Measurements from ENCODE around the gene LRFN4. TPM values are rescaled to one million over a fixed set of nuclear protein-coding genes. Genes with fewer than 3 reads are reported as not detected.

Gene LRFN4
- total and polyA plus RNA-seq, 2 of the 13 experiments (the other 11 are each of a cell fraction or from before 2014, with no cell fraction given): 1.3 to 6.8 TPM

DNA sequence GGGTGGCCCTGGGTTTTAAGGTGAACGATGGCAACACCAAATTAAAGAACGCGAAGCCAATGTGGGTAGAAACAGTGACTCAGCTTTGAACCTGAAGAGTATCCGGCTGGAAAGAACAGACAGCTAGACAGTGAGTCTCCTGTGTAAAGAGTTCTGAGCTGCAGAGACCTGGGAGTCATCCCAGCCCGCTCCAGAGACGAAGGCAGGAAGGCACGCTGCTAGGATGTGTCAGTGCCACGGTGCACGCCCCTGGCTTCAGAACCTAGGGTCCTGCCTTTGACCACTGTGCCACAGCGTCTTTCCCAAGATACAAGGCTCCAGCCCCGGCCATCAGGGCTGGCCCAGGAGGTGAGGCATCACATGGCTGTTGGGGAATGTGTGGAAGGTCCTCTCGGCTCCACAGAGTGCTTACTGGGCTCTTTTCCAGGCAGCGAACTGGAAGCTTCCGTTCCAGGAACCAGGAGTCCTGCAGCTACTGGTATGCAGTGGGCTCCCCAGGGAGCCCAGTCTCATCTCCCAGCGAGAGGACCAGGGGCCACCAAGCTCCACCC is 29.9 kb downstream of the LRFN4 start:
- H3K4me1 ChIP-seq (ENCODE audit: insufficient read depth, low read length): peaks cover 51% of the 10 kb centered on the region
- ChIA-PET POLR2A (no interaction called here), CTCF (ENCODE audit: low intra/inter-chr PET ratio, low total read pairs) (no interaction called here)
- peaks cover 13% of the 10 kb centered on the region; the same call in 1 of the 2 replicates for H4K20me1 ChIP-seq (ENCODE audit: insufficient read depth, low read length)
- no peak overlapping the region for H3K9ac ChIP-seq (ENCODE audit: insufficient read depth, low read depth, low read length)
- no peak overlapping the region for H3K27ac ChIP-seq (ENCODE audit: extremely low read length, insufficient read depth, low read length)
- no peak overlapping the region for H3K4me3 ChIP-seq (replicated peaks in 1 of 3; ENCODE audit: insufficient read depth in 1 of 3, low read depth in 2 of 3, low read length in 3 of 3)
- H3K79me2 ChIP-seq (ENCODE audit: insufficient read depth, low read length): peaks cover 18% of the 10 kb centered on the region
- no peaks in the 10 kb centered on the region for H3K27me3 ChIP-seq (ENCODE audit: control insufficient read depth in 1 of 2, insufficient read depth in 2 of 2, low read length in 2 of 2)
- DNase-seq (ENCODE audit: low spot score) (no peak), ATAC-seq (no peak), FAIRE-seq (no peak)
- in situ Hi-C loops (cut with HindIII; ENCODE audit: extremely low pct_ligation_motif_present, low pct_unique_long_range_greater_than_20kb) (no loop called here), intact Hi-C loops (cut with micrococcal nuclease; ENCODE audit: unreplicated experiment) (no loop called here)
- no peak overlapping the region for H3K4me2 ChIP-seq (ENCODE audit: low read depth, low read length)
- 92% methylated on average over 10 of the region's 15 CpGs for WGBS (ENCODE audit: low lambda C conversion rate)
- peaks cover 0 to 22% of the 10 kb centered on the region in 2 experiments; a peak in 2 of 5 replicates for H3K36me3 ChIP-seq (replicated peaks in 1 of 2; ENCODE audit: control insufficient read depth in 1 of 2, insufficient read depth in 2 of 2, low read length in 2 of 2)
- H3K9me3 ChIP-seq (ENCODE audit: low read length): no peaks in the 10 kb centered on the region
- no TSS peak for BruUV-seq (replicated peaks)
- H2AFZ ChIP-seq (ENCODE audit: low read length): no peak overlapping the region
- TF ChIP-seq ZNF589 (CRISPR knock-in tag; conservative IDR thresholded peaks at IDR 0.05) (no peak), ZNF484 (CRISPR knock-in tag; IDR thresholded peaks at IDR 0.05; ENCODE audit: borderline replicate concordance, low read depth) (no peak), HOXA3 (CRISPR knock-in tag; IDR thresholded peaks at IDR 0.05) (no peak), ZNF225 (CRISPR knock-in tag; IDR thresholded peaks at IDR 0.05) (no peak), JDP2 (CRISPR knock-in tag; IDR thresholded peaks at IDR 0.05; ENCODE audit: borderline replicate concordance) (no peak), ZNF33A (CRISPR knock-in tag; IDR thresholded peaks at IDR 0.05; ENCODE audit: borderline replicate concordance) (no peak), KDM1A (CRISPR knock-in tag; IDR thresholded peaks at IDR 0.05) (no peak), ZNF496 (CRISPR knock-in tag; IDR thresholded peaks at IDR 0.05; ENCODE audit: insufficient replicate concordance) (no peak), ZNF556 (CRISPR knock-in tag; IDR thresholded peaks at IDR 0.05; ENCODE audit: borderline replicate concordance) (no peak), CERS6 (CRISPR knock-in tag; IDR thresholded peaks at IDR 0.05) (no peak), DR1 (CRISPR knock-in tag; IDR thresholded peaks at IDR 0.05) (no peak), ZNF629 (CRISPR knock-in tag; conservative IDR thresholded peaks at IDR 0.05) (no peak), ZNF777 (CRISPR knock-in tag; IDR thresholded peaks at IDR 0.05) (no peak), PBX2 (CRISPR knock-in tag; IDR thresholded peaks at IDR 0.05) (no peak)
- TF ChIP-seq, protein P1, sequence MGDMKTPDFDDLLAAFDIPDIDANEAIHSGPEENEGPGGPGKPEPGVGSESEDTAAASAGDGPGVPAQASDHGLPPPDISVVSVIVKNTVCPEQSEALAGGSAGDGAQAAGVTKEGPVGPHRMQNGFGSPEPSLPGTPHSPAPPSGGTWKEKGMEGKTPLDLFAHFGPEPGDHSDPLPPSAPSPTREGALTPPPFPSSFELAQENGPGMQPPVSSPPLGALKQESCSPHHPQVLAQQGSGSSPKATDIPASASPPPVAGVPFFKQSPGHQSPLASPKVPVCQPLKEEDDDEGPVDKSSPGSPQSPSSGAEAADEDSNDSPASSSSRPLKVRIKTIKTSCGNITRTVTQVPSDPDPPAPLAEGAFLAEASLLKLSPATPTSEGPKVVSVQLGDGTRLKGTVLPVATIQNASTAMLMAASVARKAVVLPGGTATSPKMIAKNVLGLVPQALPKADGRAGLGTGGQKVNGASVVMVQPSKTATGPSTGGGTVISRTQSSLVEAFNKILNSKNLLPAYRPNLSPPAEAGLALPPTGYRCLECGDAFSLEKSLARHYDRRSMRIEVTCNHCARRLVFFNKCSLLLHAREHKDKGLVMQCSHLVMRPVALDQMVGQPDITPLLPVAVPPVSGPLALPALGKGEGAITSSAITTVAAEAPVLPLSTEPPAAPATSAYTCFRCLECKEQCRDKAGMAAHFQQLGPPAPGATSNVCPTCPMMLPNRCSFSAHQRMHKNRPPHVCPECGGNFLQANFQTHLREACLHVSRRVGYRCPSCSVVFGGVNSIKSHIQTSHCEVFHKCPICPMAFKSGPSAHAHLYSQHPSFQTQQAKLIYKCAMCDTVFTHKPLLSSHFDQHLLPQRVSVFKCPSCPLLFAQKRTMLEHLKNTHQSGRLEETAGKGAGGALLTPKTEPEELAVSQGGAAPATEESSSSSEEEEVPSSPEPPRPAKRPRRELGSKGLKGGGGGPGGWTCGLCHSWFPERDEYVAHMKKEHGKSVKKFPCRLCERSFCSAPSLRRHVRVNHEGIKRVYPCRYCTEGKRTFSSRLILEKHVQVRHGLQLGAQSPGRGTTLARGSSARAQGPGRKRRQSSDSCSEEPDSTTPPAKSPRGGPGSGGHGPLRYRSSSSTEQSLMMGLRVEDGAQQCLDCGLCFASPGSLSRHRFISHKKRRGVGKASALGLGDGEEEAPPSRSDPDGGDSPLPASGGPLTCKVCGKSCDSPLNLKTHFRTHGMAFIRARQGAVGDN (CRISPR knock-in tag; IDR thresholded peaks at IDR 0.05): no peak
